Uterus (tissue), 4 donors: ENCODE data around the gene CYBC1. TPM values are rescaled to one million over a fixed set of nuclear protein-coding genes. Genes with fewer than 3 reads are reported as not detected.

Experiments
- DNase-seq, 2 donors: peaks; one replicate each; pipeline ENCODE4 v3.0.0-alpha.2; 2019 to 2020
- H3K27ac ChIP-seq, 2 donors: fragments of 200-600 bp; sonication (generic); 1 replicate in 1 of 2; 2 replicates in 1 of 2; pipeline ENCODE4 v1.5.1; 2016 to 2018
- H3K27me3 ChIP-seq, 2 donors: fragments of 200-600 bp; sonication (generic); one replicate each; pipeline ENCODE4 v1.5.1; 2018 to 2019; ENCODE audit warnings: control low read depth in 1 of 2
- H3K36me3 ChIP-seq, 2 donors: fragments of 200-600 bp; sonication (generic); one replicate each; pipeline ENCODE4 v1.5.1; 2019; ENCODE audit warnings: control low read depth in 1 of 2
- H3K4me1 ChIP-seq, 2 donors: fragments of 200-600 bp; sonication (generic); one replicate each; pipeline ENCODE4 v1.5.1; 2018 to 2019; ENCODE audit warnings: control low read depth in 1 of 2
- H3K4me3 ChIP-seq, 2 donors: fragments of 200-600 bp; sonication (generic); 1 replicate in 1 of 2; 2 replicates in 1 of 2; pipeline ENCODE4 v1.5.1; 2018 to 2019; ENCODE audit warnings: mild to moderate bottlenecking in 1 of 2
- H3K9me3 ChIP-seq, 2 donors: fragments of 200-600 bp; sonication (generic); one replicate each; pipeline ENCODE4 v1.5.1; 2019; ENCODE audit warnings: control low read depth in 1 of 2
- CTCF ChIP-seq, 4 experiments: fragments of 200-600 bp in 2 of 4; fragments of 450-650 bp in 2 of 4; sonication (generic) in 2 of 4; IDR thresholded peaks; one replicate each; pipeline ENCODE4 v1.5.1; 2016 to 2019; ENCODE audit warnings: antibody characterized with exemption in 4 of 4, mild to moderate bottlenecking in 2 of 4, moderate library complexity in 1 of 4
- POLR2A ChIP-seq, 2 donors: fragments of 450-650 bp; IDR thresholded peaks; one replicate each; pipeline ENCODE4 v1.6.1; 2016; ENCODE audit warnings: antibody characterized with exemption in 2 of 2, mild to moderate bottlenecking in 1 of 2, moderate library complexity in 1 of 2
- intact Hi-C: fragments of 100-400 bp; cut with DNase I; formaldehyde crosslinking; loops from one replicate; pipeline ENCODE4 v1.15.1; 2023; ENCODE audit warnings: low total_unique reads
- total RNA-seq, 4 donors: library from RNA; depleted of rRNA in 3 of 4; stranded (reverse); fragments of >200 nt in 3 of 4; gene quantifications; one replicate each; pipeline versions ENCODE4 v1.1.0 to v1.2.4, GENCODE V29; 2014 to 2023
- donor health status: DM: yes; HTN: yes; CAD: no.

CYBC1 gene
- total RNA-seq, 4 donors from 2014 or later = 12.0 to 93.7 (median 32.5) TPM

- H3K9me3 ChIP-seq = no peaks in the 10 kb centered on the region
- intact Hi-C loops = no loop called here
- H3K27ac ChIP-seq = peak overlapping the region; percentile 28 to 54
- no peaks in the 10 kb centered on the region for H3K4me1 ChIP-seq
- TF ChIP-seq CTCF (IDR thresholded peaks at IDR 0.05) = no peak
- TF ChIP-seq POLR2A (IDR thresholded peaks at IDR 0.05) = no peak
- DNase-seq = no peak
- H3K4me3 ChIP-seq = no peak overlapping the region
- H3K27me3 ChIP-seq = no peaks in the 10 kb centered on the region
- no peaks in the 10 kb centered on the region for H3K36me3 ChIP-seq
These were observed 50.9 kb downstream of the CYBC1 start for GRCh38 chr17:82399601-82400101.

GRCh38 chr17:82399041-82399441 is 51.5 kb downstream of the CYBC1 start:
- TF ChIP-seq CTCF (IDR thresholded peaks at IDR 0.05) (no peak), POLR2A (IDR thresholded peaks at IDR 0.05) (no peak)
- Histone ChIP-seq H3K36me3 (no peaks in the 10 kb centered on the region), H3K27ac (peak overlapping the region in 1 of 2 donors; percentile 13), H3K9me3 (no peaks in the 10 kb centered on the region), H3K4me3 (no peak overlapping the region), H3K4me1 (no peaks in the 10 kb centered on the region), H3K27me3 (no peaks in the 10 kb centered on the region)
- DNase-seq = peak; percentile 53 to 58
- intact Hi-C loops = no loop called here

- DNase-seq = no peak
- Histone ChIP-seq H3K27ac (no peak overlapping the region), H3K4me1 (no peaks in the 10 kb centered on the region), H3K9me3 (no peaks in the 10 kb centered on the region), H3K27me3 (no peaks in the 10 kb centered on the region), H3K36me3 (no peaks in the 10 kb centered on the region), H3K4me3 (no peak overlapping the region)
- TF ChIP-seq POLR2A (IDR thresholded peaks at IDR 0.05) (no peak), CTCF (IDR thresholded peaks at IDR 0.05) (no peak)
- intact Hi-C loops = no loop called here
These were observed 52.9 kb downstream of the CYBC1 start for GRCh38 chr17:82397449-82398335.

- TF ChIP-seq POLR2A (IDR thresholded peaks at IDR 0.05) (no peak), CTCF (IDR thresholded peaks at IDR 0.05) (no peak)
- Histone ChIP-seq H3K27ac (peak overlapping the region; percentile 32 to 68), H3K9me3 (no peaks in the 10 kb centered on the region), H3K4me3 (no peak overlapping the region), H3K27me3 (no peaks in the 10 kb centered on the region), H3K36me3 (no peaks in the 10 kb centered on the region), H3K4me1 (no peaks in the 10 kb centered on the region)
- intact Hi-C loops = no loop called here
- DNase-seq = peak in 1 of 2 donors; percentile 33
These were observed 53.7 kb downstream of the CYBC1 start for GRCh38 chr17:82396601-82397435.
